Neural cell (in vitro differentiated cells): ENCODE measurements around the gene ZNF883. TPM values are rescaled to one million over a fixed set of nuclear protein-coding genes. Genes with fewer than 3 reads are reported as not detected.

Experiments used
- H2AFZ ChIP-seq: fragments of 200-600, 300-800 bp; sonication (generic), shearing (Covaris generic); 2 replicates; pipeline ENCODE4 v1.6.0; 2014; ENCODE audit warnings: low read depth, mild to moderate bottlenecking, antibody characterized with exemption, low read length, moderate library complexity
- H3F3A ChIP-seq: fragments of 200-600 bp; shearing (Covaris generic); 2 replicates; pipeline ENCODE4 v1.6.1; 2016; ENCODE audit warnings: mild to moderate bottlenecking, moderate library complexity, mixed read lengths, antibody characterized with exemption, low read length; ENCODE audit not compliant: insufficient read depth, poor library complexity, severe bottlenecking
- H3K27ac ChIP-seq: fragments of 200-600, 300-800 bp; sonication (generic), shearing (Covaris generic); 2 replicates; pipeline ENCODE4 v1.5.1; 2014; ENCODE audit warnings: mild to moderate bottlenecking, low read length, moderate library complexity
- H3K27me3 ChIP-seq: fragments of 300-800, 200-600 bp; sonication (generic), shearing (Covaris generic); 2 replicates; pipeline ENCODE4 v1.6.0; 2014; ENCODE audit warnings: mild to moderate bottlenecking, low read depth, low read length, moderate library complexity; ENCODE audit not compliant: insufficient read depth
- H3K36me3 ChIP-seq: fragments of 300-800, 200-600 bp; sonication (generic), shearing (Covaris generic); 2 replicates; pipeline ENCODE4 v1.5.1; 2014; ENCODE audit warnings: mild to moderate bottlenecking, antibody characterized with exemption, low read length, moderate library complexity; ENCODE audit not compliant: insufficient read depth
- H3K4me2 ChIP-seq: fragments of 300-800, 200-600 bp; sonication (generic), shearing (Covaris generic); 2 replicates; pipeline ENCODE4 v1.6.0; 2014; ENCODE audit warnings: mild to moderate bottlenecking, low read length
- H3K4me3 ChIP-seq: fragments of 300-800, 200-600 bp; sonication (generic), shearing (Covaris generic); 2 replicates; pipeline ENCODE4 v1.5.1; 2014; ENCODE audit warnings: mild to moderate bottlenecking, low read length, moderate library complexity
- H3K79me2 ChIP-seq: fragments of 200-600 bp; shearing (Covaris generic); replicated peaks from 2 replicates; pipeline ENCODE4 v1.6.0; 2014; ENCODE audit warnings: mild to moderate bottlenecking, low read length, moderate library complexity; ENCODE audit not compliant: insufficient read depth
- H3K9ac ChIP-seq: fragments of 300-800, 200-600 bp; sonication (generic), shearing (Covaris generic); 2 replicates; pipeline ENCODE4 v1.6.1; 2016; ENCODE audit warnings: mild to moderate bottlenecking, low read length, mixed read lengths
- H3K9me2 ChIP-seq: fragments of 200-600 bp; shearing (Covaris generic); 2 replicates; pipeline ENCODE4 v1.6.1; 2016; ENCODE audit warnings: mild to moderate bottlenecking, low read length, mixed read lengths; ENCODE audit not compliant: insufficient read depth
- H3K9me3 ChIP-seq: fragments of 200-600, 300-800 bp; sonication (generic), shearing (Covaris generic); 2 replicates; pipeline ENCODE4 v1.6.1; 2016; ENCODE audit warnings: mild to moderate bottlenecking, mixed run types, low read length, moderate library complexity, mixed read lengths
- H4K20me1 ChIP-seq: fragments of 200-600 bp; shearing (Covaris generic); 2 replicates; pipeline ENCODE4 v1.6.1; 2016; ENCODE audit warnings: mild to moderate bottlenecking, mixed run types; ENCODE audit not compliant: insufficient read depth
- CTCF ChIP-seq: fragments of 450-650 bp; IDR thresholded peaks from 2 replicates; pipeline ENCODE4 v1.5.1; 2014; ENCODE audit warnings: antibody characterized with exemption, mild to moderate bottlenecking, moderate library complexity; ENCODE audit not compliant: poor library complexity, severe bottlenecking
- EP300 ChIP-seq: fragments of 450-650 bp; conservative IDR thresholded peaks from 2 replicates; pipeline ENCODE4 v1.6.1; 2014; ENCODE audit warnings: antibody characterized with exemption, mild to moderate bottlenecking, moderate library complexity; ENCODE audit not compliant: poor library complexity, severe bottlenecking
- EZH2 ChIP-seq: fragments of 200-600, 300-800 bp; shearing (Covaris generic), sonication (generic); IDR thresholded peaks from 2 replicates; pipeline ENCODE4 v1.6.1; 2014; ENCODE audit warnings: antibody characterized with exemption, low read length, borderline replicate concordance, mild to moderate bottlenecking; ENCODE audit not compliant: insufficient read depth, poor library complexity, severe bottlenecking
- MXI1 ChIP-seq: fragments of 450-650 bp; conservative IDR thresholded peaks from 2 replicates; pipeline ENCODE4 v1.6.1; 2014; ENCODE audit warnings: antibody characterized with exemption, mild to moderate bottlenecking; ENCODE audit not compliant: poor library complexity, severe bottlenecking
- POLR2AphosphoS5 ChIP-seq: IDR thresholded peaks from 2 replicates; pipeline ENCODE4 v1.6.1; 2012
- RAD21 ChIP-seq: fragments of 450-650 bp; conservative IDR thresholded peaks from 2 replicates; pipeline ENCODE4 v1.6.1; 2014; ENCODE audit warnings: antibody characterized with exemption, mild to moderate bottlenecking, moderate library complexity
- REST ChIP-seq: IDR thresholded peaks from 2 replicates; pipeline ENCODE4 v1.6.1; 2012; ENCODE audit warnings: borderline replicate concordance
- SMC3 ChIP-seq: fragments of 450-650 bp; conservative IDR thresholded peaks from 2 replicates; pipeline ENCODE4 v1.6.1; 2014; ENCODE audit warnings: antibody characterized with exemption, mild to moderate bottlenecking, moderate library complexity; ENCODE audit not compliant: poor library complexity
- TAF1 ChIP-seq: IDR thresholded peaks from 2 replicates; pipeline ENCODE4 v1.6.1; 2012; ENCODE audit warnings: low read depth
- polyA plus RNA-seq: library from polyadenylated mRNA; depleted of rRNA; stranded (reverse); fragments of >200 nt; gene quantifications from 2 replicates; pipeline ENCODE4 v1.2.3, GENCODE V29; 2014

Gene ZNF883
- polyA plus RNA-seq, 1 donor from 2014 or later = 7.2 TPM

- no peak overlapping the region for H3K4me2 ChIP-seq
- no peaks in the 10 kb centered on the region for H3K27me3 ChIP-seq
- no peaks in the 10 kb centered on the region for H3K36me3 ChIP-seq
- no peaks in the 10 kb centered on the region for H3K9me2 ChIP-seq
- no peaks in the 10 kb centered on the region for H3F3A ChIP-seq
- no peaks in the 10 kb centered on the region for H3K79me2 ChIP-seq
- no peaks in the 10 kb centered on the region for H3K9me3 ChIP-seq
- H3K9ac ChIP-seq = no peak overlapping the region
- H3K4me3 ChIP-seq = no peak overlapping the region
- TF ChIP-seq CTCF = no peak
- TF ChIP-seq MXI1 = no peak
- TF ChIP-seq SMC3 = no peak
- TF ChIP-seq POLR2AphosphoS5 = no peak
- no peak for TF ChIP-seq RAD21
- no peak for TF ChIP-seq TAF1
- no peak for TF ChIP-seq EP300
- no peak for TF ChIP-seq EZH2
- TF ChIP-seq REST = no peak
- no peak overlapping the region for H3K27ac ChIP-seq
- no peaks in the 10 kb centered on the region for H4K20me1 ChIP-seq
- H2AFZ ChIP-seq = no peak overlapping the region
These were observed 56.4 kb downstream of the ZNF883 start for GRCh38 chr9:112955550-112955949.

GRCh38 chr9:112945620-112946208 is 66.3 kb downstream of the ZNF883 start:
- Histone ChIP-seq H4K20me1 (no peaks in the 10 kb centered on the region), H3K9ac (no peak overlapping the region), H3K27ac (no peak overlapping the region), H2AFZ (no peak overlapping the region), H3K27me3 (no peaks in the 10 kb centered on the region), H3K79me2 (no peaks in the 10 kb centered on the region), H3K4me2 (no peak overlapping the region), H3K9me3 (peaks cover 12% of the 10 kb centered on the region), H3F3A (no peaks in the 10 kb centered on the region), H3K4me3 (no peak overlapping the region), H3K9me2 (no peaks in the 10 kb centered on the region), H3K36me3 (no peaks in the 10 kb centered on the region)
- TF ChIP-seq RAD21 = no peak
- no peak for TF ChIP-seq SMC3
- TF ChIP-seq EZH2 = no peak
- no peak for TF ChIP-seq POLR2AphosphoS5
- no peak for TF ChIP-seq REST
- TF ChIP-seq MXI1 = no peak
- no peak for TF ChIP-seq EP300
- no peak for TF ChIP-seq TAF1
- no peak for TF ChIP-seq CTCF
